Thyroid gland (tissue), 4 donors: ENCODE results near the gene DNAH14.

Source experiments
- CTCF ChIP-seq, 6 experiments: fragments of 200-600 bp in 3 of 6; fragments of 450-650 bp in 3 of 6; sonication (generic) in 3 of 6; IDR thresholded peaks; one replicate each; pipeline ENCODE4 v1.5.1; 2016 to 2019; ENCODE audit warnings: antibody characterized with exemption in 6 of 6, mild to moderate bottlenecking in 2 of 6, inconsistent platforms in 1 of 6, moderate library complexity in 1 of 6
- POLR2A ChIP-seq, 2 donors: fragments of 450-650 bp; IDR thresholded peaks; one replicate each; pipeline ENCODE4 v1.6.1; 2017; ENCODE audit warnings: antibody characterized with exemption in 2 of 2, mild to moderate bottlenecking in 2 of 2, moderate library complexity in 1 of 2

GRCh38 chr1:225343618-225344017 lies 414.1 kb downstream of the DNAH14 start:
- TF ChIP-seq POLR2A (IDR thresholded peaks at IDR 0.05) (no peak), CTCF (IDR thresholded peaks at IDR 0.05) (no peak)
